GM21528 (cell line): ENCODE data around the gene TCF15.

ENCODE experiments used
- ATAC-seq: cut with Tn5 transposase; IDR thresholded peaks from one replicate; pipeline ENCODE4 v1.9.1; 2021; ENCODE audit warnings: mild to moderate bottlenecking, moderate library complexity; ENCODE audit not compliant: unreplicated experiment, low FRiP score

Gene TCF15

DNA sequence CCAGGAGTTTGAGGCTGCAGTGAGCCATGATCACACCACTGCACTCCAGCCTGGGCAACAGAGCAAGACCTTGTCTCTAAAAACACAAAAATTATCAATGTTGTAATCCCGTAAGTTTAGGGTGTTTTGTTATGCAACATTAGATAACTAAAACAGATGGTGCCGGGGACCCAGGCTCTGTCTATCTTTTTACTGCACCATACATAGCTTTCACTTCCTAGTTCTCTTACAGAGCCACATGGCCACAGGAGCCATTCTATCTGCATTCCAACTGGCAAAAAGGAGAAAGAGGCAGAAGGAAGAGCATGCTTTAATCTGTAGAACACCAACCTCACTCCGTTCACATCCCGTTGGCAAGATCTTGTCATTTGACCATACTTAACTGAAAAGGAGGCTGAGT is 5.4 kb upstream of the TCF15 start:
- no peak for ATAC-seq

DNA sequence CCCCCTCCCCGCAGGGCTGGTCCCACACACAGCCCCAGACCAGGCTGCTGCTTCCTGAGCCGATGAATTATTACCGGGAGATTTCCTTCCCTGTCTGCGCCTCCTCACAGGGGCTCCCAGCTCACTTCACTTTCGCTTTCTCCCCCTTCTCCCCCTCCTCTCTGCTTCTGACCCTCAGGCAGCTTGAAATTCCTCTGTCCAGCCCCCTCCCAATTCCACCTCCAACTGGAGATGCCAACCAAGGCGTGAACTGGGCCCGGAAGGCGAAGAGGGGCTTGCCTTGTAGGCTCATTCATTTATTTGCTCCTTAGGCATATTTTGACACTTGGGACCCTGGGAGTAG is 1.7 kb upstream of the TCF15 start:
- ATAC-seq = no peak

DNA sequence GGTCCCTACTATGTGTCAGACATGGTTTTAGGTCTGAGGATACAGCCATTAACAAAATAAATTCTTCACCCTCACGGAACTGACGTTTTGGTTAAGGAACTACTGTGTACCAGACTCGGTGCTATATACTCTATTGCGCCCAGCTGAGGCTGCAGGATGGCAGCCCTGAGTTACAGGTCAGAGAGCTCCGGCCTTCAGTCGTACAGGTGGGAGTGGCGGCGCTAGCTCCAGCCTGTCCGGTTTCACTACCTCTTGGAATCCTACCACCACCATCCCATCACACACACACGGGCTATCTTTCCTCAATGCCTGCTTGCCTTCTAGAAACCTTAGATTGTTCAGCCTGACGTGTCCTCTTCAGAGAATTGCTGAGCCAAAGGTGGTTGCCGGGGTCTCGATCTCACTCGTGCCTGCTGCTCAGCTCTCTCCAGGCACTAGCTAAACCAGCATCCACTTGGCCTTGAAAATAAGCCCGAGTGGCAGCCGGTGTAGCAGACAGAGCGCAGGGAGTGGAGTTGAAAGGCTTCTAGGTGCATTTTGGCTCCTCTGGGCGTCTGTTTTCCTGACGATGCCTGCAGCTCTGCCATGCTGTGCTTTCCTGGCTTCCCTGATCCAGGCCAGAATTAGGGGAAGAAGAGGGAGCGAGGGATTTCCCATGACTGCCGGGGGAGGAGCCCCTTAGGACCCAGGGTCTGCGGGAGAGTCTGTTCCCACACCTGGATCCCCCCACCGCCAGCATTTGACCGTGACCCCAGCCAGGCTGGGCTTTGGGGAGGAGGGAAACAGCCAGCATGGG is 1.1 kb upstream of the TCF15 start:
- ATAC-seq = no peak

DNA sequence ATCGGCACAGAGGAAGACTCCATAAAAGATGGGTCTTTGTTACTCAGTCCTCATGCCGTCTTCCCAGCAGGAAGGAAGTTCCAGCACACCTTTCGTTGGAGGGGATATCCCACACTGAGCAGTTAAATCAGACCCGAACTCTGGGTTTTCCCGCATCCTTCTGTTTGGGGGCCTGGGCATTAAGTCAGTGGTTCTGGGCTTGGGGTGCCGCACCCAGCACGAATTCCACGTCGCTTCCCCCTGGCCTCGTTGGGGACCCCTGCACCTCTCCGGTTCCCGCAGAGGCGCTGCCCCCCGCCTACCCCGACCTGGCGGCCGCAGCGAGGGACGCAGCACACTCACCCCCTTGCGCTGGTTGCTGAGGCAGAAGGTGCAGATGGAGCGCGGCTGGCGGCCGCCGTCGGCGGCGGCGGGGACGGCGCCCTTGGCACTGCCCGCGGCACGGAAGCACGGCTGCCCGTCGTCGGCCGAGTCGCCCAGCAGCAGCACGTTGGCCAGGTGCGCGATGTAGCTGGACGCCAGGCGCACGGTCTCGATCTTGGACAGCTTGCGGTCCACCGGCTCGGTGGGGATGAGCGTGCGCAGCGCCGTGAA is 641 bp downstream of the TCF15 start:
- ATAC-seq = no peak

DNA sequence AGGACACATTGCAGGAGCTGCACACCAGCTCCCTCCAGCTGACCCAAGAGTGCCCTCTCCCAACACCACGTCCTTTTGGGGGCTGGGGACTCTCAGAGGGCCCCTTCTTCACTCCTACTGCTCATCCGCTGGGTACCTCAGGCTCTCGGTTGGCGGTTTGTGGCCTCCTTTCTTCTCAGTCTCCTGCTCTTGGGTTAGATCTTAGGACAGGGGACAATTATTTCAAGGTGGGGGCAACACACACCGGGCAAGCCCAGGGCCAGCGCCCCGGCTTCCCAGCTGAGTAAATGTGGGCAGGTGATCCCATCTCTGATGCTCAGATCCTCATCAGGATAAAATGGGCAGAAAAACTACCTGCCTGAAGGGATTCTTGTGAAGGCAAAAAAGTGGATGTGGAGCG is 1.1 kb downstream of the TCF15 start:
- ATAC-seq = no peak

DNA sequence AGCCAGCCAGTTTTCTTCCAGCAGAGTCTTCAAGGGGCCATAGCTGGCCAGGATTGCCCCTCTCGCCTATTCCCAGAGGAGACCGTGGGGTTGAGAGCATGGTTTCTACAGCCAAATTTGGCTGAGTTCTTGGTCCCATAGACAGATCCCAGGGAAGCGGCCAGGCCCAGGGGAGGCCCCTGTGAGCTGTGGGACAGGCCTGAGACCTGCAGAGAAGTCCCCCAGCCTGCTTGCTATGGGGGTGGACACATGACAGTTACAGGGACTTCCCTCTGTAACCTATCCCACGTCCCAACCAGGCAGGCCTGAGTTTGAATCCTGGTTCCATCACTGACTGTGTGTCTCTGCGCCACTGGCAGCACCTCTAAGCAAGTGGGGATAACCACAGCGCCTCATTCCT is 2.6 kb downstream of the TCF15 start:
- ATAC-seq = no peak

DNA sequence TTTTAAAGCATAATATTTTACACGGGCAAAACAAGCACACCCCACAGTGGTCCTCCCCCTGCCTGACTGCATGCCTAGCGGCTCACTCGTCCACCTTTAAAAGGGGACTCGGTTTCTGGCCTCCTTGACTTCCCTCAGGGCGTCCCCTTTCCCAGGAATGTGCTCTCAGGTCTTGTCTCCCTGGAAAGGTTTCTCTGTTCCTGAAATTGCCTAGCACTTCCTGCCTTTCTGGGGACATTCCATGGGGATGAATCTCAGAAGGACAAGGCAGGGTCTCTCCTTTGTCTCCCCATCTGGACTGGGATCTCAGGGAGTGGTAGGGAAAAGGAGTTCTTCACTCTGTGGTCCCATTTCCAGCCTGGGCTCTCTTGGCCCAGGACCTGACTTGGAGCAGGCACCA is 4.9 kb downstream of the TCF15 start:
- no peak for ATAC-seq

DNA sequence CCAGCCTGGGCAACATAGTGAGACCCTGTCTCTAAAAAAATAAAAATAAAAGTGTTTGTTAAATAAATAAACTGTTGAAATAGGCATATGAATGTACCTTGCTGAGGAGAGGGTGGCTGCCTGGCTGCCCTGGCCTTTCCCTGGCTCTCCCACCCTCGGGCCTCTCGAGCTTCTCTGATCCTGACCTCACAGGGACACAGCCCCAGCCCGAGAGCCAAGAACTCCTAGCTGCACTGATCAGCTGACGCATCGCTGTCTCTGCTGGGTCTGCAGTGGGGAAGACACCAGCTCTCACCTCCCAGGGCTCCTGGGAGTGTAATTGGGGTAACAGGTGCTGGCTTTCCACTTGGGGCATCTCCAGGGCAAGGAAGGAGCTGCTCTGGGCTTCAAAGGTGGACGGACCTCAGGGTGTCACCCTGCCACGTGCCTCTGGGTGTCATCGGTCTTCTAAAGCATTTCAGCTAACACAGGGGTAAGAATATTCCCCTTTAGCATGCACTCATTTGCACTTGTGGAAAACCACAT is 6.9 kb downstream of the TCF15 start:
- ATAC-seq = no peak

DNA sequence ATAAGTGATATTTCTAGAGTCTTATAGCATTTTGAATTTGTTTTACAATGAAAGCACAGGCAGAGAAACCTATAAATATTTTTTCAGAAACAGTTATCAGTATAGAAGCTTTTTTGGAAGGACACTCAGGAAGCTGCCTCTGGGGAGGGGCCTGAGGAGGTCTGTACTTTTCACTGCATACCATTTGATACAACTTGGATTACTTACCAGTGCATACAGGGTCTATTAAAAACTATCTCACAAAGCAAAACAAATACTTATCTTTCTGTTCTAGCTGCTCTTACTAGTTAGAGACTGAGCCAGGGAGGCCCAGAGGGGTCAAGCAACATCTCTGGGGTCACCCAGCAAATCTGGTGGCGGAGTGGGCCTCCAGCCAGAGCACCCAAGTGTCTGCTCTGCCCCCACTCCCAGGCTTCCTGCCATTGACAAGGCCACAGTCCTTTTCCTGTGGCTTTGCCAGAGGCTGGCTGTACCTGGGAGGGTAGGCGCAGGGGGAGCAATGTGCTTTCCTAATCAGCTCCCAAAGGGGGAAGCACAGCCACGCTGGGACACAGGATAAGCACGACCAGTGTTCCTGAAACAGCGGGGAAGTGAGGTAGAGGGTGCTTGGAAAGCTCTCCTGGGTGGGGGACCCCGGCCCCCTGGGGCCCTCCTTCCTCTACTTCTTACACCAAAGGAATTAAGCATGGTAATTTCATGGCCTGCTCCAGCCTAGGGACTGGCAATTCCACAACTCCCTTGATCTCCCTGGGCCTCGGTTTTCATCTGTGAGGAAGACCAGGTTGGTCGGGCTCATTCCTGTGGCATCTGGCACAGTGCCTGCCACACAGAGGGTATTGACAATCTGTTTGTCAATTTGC is 7.8 kb downstream of the TCF15 start:
- ATAC-seq = no peak

DNA sequence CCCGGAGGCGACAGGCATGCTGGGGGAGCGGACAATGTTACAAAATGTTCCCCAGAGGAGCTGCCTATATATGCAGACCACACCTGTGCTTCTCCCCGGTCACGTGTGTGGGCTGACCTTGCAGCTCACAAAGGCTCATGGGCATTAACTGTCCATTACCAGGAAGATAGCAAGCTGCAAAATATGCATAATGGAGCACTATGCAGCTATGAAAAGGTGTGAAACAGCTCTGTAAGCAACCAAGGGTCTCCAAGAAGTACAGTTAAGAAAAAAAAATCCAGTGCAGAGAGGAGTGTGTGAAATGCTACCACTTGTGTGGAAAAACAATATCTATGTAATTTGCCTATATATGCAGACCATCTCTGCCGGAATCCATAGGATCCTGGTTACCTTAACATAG is 9.4 kb downstream of the TCF15 start:
- ATAC-seq = no peak

DNA sequence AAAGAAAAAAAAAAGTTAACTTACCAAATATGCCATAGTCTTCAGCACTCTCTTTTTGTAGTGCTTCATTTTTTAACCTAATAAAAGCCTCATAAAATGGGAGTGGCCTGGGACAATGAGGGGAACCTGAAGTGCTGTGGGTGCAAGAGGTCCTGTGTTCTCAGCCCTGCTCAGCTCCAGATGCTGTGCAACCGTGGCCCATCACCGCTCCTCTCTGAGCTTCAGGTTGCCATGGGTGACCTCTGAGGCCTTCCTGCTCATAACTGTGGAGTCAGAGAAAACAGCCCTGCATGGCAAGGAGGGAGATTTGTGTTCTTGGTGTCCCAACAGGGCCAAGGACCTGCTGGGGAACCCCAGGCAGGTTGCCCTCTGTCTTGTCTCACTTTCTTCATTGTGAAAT is 10.0 kb downstream of the TCF15 start:
- ATAC-seq = no peak

DNA sequence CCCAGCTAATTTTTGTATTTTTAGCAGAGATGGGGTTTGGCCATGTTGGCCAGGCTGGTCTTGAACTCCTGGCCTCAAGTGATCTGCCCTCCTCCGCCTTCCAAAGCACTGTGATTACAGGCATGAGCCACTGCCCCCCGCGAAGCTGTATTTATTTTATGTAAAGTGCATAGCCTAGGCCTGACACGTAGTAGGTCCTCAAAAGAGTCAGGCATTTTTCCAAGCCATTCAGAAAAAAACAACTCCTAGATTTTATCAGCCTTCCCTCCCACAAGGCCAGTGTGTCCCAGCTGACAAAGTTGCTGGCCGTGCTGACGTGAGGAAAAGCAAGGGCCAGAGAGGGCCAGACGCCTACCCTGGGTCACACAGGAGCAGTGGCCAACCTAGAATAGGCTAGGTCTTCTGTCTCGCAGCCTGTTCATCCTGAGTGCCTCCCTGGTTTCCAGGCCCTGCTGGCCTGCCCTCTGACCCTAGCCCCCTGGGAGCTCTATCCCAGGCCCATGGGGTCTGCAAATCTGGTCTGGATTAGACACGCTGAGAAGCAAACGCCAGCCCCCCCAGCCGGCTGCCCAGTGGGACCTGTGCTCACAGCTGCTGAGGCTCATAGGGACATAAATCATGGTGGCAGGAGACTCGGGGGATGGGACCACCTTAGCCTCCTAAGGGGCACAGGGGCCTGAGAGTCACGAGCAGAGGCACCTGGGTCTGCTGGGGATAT is 11.8 kb downstream of the TCF15 start:
- no peak for ATAC-seq

DNA sequence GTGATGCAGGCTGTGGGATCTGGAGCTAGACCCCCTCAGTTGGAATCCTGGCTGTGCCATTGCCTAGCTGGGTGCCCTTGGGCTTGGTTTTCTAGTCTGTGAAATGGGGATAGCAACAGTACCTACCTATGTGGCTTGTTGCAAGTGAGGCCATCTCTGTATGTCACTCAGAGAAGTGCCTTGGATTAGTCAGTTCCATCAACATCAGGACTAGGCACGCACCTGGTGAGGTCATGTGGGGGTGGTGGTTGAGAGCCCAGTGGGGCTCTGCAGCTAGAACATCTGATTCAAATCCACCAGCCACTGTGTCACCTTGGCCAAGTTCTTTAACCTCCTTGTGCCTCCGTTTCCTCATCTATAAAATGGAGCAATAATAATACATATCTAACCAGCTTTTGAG is 12.5 kb downstream of the TCF15 start:
- ATAC-seq = no peak

DNA sequence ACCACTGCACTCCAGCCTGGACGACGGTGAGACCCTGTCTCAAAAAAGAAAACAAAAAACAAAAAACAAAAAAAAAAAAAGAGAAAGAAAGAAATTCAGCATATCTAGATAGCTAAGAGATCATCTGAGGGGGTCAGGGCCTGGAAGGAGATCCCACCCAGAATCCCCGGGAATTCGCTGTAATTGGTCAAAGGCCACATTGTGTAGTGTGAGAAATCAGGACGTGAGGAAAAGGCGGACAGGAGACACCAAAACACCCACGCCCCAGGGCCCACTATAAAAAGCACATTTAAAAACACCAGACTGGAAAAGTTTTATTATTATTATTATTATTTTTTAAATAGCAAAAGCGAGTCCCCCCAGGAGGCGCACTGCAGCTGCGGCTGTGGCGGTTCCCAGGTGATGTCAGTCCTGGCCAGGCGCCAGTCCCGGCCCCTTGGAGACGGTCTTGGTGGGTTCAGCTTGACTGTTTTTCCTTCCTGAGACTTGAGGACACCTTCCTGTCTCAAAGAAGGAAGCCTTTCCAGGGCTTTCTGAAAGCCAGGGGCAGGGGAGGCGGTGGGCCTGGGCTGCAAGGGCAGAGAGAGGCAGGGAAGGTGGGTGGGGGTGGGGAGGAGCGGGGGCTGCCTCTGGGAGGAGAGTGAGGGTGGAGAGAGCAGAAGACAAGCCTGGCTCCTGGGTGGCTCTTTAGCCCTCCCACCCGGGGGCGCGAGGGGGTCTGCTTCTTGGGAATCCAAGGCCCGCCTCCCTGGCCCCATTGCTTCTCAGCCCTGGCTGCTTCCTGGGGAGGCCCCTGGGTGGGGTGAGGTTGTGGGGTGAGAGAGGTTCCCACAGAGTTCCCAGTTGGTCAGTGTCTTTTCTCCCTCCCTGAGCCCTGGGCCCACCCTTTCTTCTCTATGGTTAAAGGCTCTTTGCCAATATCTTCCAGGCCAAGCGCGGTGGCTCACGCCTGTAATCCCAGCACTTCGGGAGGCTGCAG is 14.5 kb downstream of the TCF15 start:
- no peak for ATAC-seq

DNA sequence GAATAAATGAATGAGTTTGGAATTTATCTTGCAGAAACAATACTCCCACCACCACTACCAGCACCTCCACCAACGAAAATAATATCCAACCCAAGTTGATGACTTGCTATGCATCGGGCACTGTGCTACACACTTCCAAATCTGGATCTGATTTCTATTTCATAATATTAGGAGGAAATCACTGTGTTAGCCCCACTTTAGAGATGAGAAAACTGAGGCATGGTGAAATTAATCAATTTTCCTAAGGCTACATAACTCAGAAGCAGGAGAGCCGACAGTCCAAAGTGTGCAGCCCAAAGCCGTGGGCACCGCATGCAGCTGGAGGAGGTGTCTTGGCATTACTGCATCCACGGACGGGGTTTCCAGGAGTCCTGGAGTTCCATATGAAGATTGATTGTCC is 17.6 kb downstream of the TCF15 start:
- no peak for ATAC-seq

DNA sequence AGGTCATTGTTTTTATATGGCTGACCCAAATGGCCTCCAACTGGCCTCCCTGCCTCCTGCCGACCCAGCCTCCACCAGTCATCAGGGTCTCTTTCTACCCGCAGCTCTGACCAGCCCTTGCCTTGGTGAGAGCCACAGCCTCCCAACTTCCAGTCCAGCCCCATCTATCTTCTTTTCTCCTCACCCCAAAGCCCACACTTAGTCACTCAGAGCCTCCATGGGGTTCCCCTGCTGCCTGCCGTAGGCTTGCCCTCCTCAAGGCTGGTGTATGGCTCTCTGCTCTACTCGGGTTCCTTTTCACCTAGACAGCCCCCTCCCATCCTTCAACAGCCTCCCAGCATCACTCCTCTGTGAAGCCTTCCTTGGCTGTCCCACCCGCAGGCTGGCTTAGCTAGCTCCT is 18.2 kb downstream of the TCF15 start:
- no peak for ATAC-seq

DNA sequence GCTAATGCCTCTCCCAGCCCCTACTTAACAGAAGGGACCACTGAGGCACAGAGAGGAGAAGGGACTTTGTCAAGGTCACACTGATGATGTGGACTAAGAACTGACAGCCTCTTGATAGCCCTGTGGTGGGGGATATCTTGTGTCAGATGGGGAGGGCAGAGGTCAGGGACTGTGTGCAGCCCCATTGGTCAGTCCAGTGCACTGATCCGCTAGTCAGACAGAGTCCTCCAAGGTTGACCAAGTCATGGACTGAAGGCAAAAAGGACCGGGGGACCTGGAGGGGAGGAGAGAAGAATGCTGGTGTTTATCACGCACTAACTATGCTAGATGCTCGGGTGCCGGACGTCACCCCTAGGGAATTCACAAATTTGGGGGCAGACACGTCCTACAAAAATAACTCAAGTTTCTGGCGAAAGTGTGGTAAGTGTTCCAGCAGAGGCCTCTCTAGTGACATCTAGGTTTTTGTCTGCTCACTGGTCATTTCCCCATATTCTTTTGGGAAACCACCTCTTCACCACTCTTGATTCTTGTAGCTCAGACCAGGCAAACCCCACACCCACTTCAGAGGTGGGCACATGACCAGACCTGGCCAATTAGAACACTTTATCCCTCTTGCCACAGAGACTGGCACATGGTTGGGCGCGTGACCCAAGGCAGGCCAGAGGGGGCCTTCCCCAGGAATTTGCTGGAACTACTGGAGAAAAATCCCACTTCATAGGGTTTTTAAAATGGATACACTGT is 21.0 kb downstream of the TCF15 start:
- ATAC-seq = no peak

DNA sequence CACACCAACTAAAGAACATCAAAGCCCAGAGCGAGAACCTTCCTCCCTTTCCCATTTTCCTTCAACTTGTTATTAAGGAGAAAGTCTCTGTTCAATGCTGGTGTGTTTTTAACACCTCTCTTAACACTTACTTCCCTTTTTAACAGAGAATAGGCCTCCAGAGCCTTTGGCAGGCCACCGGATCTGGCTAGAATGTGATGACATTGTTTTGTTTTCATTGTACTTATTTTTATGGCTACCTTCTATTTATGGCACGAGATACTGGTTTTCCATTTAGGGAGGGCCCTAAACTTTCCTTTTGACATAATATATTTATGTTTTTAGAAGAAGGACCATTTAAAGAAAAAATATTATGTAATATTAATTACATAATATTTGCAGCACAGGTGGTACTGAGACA is 21.6 kb downstream of the TCF15 start:
- no peak for ATAC-seq

DNA sequence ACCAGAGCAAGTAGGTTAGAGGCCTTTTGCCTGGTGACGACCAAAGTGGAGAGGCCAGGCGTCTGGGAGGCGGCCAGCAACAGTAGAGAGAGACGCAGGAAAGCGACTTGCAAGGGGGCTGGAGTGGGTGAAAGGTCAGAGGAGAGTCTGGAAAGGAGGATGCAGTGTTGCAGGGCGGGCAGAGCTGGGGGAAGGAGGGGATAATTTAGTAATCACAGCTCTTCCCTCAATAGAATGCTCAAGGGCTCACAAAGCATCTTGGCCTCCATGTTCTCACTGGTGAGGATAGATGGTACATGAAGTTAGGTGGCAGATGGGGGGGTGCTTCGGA is 25.2 kb downstream of the TCF15 start:
- ATAC-seq = no peak
